ENCODE measurements around the gene ITPKB.
A peak's percentile ranks its signal among the peaks of the same experiment; 100 is the strongest.
"Not testable (repeated sequence)": the region's sequence is repeated elsewhere in the genome, so short reads cannot be mapped to it uniquely, and the experiment has no call there.

The ITPKB gene

DNA sequence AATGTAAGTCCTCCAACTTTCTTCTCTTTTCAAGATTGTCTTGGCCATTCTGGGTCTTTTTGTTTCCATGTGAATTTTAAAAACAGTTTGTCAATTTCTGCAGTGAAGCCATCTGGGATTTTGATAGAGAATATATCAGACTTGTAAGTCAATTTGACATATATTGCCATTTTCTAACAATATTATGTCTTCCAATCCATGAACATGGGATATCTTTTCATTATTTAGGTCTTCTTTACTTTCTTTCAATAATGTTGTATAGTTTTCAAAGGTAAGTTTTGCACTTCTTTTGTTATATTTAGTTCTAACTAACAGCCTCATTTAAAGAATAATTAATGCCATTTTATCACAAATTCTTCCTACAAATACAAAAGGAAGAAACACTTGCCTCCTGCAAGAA is 117.1 kb downstream of the ITPKB start:
- no peak for DNase-seq (ENCODE audit: low read depth)

GRCh38 chr1:226619031-226619430 is 120.1 kb downstream of the ITPKB start:
- DNase-seq (ENCODE audit: low read depth): no peak

DNA sequence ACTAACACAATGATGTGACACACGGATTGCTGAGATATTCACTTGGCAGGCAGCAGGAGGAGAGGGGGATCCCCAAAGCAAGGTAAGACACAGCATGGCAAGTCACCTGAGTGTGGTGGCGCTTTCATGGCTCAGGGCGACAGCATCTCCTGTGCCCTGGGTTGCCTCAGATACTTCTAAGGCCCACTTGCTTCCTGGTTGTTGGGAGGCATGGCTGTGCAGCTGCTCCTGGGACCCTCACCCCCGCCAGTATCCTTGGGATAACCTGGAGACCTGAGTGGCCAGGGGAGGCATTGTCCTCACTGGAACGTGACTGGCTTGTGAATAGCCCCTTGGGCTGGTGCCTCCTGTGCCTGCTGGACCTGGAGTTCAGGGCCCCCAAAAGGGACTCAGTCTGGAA is 120.7 kb downstream of the ITPKB start:
- DNase-seq (ENCODE audit: low read depth): no peak

DNA sequence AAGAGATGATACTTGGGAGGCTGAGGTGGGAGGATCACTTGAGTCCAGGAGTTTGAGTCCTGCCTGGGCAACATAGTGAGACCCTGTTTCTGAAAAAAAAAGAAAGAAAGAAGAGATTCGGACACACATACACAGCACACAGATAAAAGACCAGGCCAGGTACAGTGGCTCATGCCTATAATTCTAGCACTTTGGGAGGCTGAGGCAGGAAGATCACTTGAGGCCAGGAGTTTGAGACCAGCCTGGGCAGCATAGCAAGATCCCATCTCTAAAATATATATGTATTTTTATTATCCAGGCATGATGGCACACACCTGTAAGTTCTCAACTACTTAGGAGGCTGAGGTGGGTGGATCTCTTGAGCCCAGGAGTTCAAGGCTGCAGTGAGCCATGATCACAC is 121.4 kb downstream of the ITPKB start:
- DNase-seq (ENCODE audit: low read depth): not testable (repeated sequence)

DNA sequence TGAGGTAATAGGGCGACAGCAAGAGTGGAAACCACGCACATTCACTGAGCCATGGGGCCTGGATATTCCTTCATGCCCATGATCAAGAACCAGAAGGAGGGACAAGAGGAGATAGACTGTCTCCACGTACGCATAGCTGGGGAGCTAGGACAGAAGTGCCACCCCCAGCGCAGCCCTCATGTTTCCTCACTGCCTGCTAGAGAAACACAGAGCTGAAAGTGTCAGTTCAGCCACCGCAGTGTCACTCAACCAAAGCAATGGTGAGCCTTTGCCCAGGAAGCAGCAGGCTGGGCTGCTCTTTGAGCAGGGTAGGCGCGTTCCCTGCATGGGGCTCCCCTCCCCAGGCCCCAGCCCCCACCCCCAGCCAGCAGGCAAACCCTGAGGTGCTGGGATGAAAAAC is 122.0 kb downstream of the ITPKB start:
- no peak for DNase-seq (ENCODE audit: low read depth)

GRCh38 chr1:226616636-226617035 is 122.4 kb downstream of the ITPKB start:
- DNase-seq (ENCODE audit: low read depth): no peak

- DNase-seq (ENCODE audit: low read depth): no peak
Measured at GRCh38 chr1:226615876-226616275, 123.2 kb downstream of the ITPKB start.

DNA sequence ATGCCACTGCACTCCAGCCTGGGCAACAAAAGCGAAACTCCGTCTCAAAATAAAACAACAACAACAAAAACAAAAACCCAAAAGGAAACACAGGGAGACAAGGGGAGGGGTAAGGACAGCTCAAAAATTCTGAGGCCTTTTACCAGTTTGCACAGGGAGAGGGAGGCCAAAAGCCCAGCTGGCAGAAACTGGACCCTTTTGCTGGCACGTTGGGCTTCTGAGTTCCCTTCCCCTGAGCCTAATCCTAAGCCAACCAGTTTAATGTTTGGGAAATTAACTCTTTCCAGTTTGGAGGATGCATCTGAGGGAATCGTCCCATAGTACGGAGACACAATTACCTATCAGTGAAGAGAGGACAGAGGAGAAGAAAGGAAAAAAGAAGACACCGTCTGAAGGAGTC is 127.1 kb downstream of the ITPKB start:
- not testable (repeated sequence) for DNase-seq (ENCODE audit: low read depth)

GRCh38 chr1:226611301-226611700 is 127.8 kb downstream of the ITPKB start:
- DNase-seq (ENCODE audit: low read depth): no peak

- no peak for DNase-seq (ENCODE audit: low read depth)
Measured at GRCh38 chr1:226610671-226611070, 128.4 kb downstream of the ITPKB start.

DNA sequence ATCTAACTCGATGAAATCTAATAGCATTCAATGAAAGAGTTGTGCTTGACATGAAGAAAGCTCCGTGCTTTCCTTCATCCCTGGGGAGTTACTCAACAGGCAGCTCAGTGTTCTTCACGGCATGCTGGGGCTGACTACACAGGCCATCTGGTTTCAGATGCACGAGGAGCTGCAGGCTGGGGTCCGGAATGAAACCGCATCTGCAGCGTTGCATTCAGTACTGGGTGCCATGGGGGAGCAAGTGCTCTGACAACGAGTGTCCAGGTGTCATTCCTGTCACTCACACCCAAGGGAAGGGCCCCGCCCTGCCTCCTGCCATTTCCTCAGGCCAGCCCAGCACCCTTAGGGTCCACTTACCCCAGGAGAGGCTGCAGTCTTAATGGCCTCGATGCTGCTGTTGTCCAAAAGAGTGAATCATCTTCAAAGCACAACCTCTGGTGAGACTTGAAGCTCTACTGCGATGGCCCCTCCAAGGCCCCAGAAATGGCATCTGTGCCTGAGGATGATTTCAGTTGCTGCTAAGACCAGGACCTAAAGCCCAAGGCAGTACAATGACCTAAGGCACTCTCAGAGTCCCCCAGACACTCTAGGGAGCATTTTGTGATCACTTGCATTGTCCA is 129.1 kb downstream of the ITPKB start:
- no peak for DNase-seq (ENCODE audit: low read depth)

- peak; percentile 49 for DNase-seq (ENCODE audit: low read depth)
Measured at GRCh38 chr1:226608699-226609505, 130.2 kb downstream of the ITPKB start.

DNA sequence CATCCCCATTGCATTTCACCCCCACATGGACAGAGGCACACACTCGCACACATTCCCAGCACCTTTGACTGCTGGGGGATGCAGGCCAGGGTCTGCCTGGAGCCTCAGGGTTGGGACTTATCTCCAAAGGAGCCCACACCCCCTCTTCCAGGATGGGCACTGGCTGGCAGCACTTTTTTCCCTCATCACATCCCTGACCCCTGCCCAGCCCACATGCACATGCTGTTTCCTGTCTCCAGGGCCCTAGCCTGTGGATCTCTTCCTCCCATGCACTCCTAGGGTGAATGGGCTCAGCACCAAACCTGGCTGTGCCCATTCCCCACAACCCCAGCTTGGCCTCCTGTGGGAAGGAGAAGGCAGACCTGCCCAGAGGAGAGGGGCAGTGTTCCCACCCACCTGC is 131.3 kb downstream of the ITPKB start:
- DNase-seq (ENCODE audit: low read depth): no peak

GRCh38 chr1:226607268-226607660 is 131.8 kb downstream of the ITPKB start:
- DNase-seq (ENCODE audit: low read depth): no peak

GRCh38 chr1:226606311-226607267 is 132.5 kb downstream of the ITPKB start:
- no peak for DNase-seq (ENCODE audit: low read depth)

GRCh38 chr1:226605318-226605950 is 133.6 kb downstream of the ITPKB start:
- no peak for DNase-seq (ENCODE audit: low read depth)

- no peak for DNase-seq (ENCODE audit: low read depth)
Measured at GRCh38 chr1:226604560-226605317, 134.3 kb downstream of the ITPKB start.

DNA sequence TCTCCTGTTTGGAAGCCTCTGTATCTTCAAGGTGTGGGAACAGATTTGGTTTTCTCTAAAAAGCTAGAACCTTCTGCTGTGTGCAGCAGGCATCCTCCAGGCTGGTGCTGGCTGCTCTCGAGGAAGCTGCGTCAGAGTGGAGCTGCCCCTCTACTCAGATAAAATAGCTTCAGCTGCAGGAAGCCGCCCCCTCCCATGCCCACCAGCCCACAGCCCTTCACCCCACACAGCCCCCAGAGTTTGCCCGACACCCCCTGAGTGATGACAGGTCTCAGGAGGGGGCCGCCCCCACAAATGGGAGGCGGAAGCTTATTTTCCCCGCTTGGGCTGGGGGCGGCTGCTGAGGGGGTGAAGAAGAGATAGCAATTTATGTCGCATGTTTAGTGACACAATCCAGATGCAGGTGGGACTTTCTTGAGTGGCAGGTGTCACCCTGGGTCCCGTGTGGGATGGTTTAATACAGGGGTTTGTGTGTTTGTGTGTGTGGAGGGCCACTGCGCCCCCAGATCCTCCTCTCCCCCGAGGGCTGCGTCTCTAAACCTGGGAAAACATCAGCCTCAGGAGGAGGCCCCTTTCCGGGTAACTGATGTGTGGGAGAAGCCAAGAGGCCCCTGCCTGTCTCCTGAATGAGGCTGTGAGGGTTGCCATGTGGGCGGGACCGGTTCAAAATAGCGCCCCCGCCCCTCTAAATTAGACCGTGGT is 135.1 kb downstream of the ITPKB start:
- DNase-seq (ENCODE audit: low read depth): no peak

DNA sequence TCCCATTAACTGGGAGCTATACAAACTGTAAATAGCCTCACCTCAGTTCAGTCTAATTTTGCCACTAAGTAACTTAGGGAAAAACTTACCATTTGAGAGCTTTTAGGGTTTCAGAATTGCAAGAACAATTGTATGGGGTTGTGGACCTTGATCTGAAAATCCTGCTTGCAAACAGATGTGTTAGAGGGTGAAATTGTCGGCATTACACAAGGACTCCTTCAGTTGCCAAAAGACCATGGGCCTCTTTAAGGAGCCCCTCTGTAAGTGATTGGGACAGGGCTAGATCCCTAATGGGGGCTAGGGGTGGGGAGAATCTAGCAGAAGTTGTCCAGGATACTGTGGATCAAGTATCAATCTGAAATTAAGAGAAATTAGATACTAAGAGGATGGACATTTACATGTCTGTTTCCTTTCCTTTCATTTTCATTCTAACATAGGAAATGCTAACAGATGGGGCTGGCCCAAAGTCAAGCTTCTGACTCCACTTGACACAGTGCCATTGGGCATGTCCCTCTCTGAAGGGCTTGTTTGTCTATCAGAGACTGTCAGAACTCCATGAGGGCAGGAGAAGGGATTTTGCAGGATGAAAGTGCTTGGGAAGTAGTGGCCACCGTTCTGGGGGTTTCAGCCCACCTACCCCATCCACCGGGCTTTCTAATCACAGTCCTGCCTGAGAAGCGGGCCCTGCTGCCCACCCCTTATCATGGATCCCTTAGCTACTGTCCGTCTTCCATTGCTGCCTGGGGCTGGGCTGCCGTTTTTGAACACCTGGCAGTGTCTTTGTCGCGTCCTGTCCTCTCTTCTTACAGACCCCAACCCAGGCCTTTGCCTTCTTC is 135.8 kb downstream of the ITPKB start:
- DNase-seq (ENCODE audit: low read depth): no peak
